DMS79 treated with DMSO at 0.1 percent for 48 hours (cell line): Measurements from ENCODE around the gene CHCHD10.
A peak's percentile ranks its signal among the peaks of the same experiment; 100 is the strongest.

Experiments
- DNase-seq: peaks from one replicate; lab custom pipeline; 2025; lab: John Stamatoyannopoulos, UW

CHCHD10 gene

DNA sequence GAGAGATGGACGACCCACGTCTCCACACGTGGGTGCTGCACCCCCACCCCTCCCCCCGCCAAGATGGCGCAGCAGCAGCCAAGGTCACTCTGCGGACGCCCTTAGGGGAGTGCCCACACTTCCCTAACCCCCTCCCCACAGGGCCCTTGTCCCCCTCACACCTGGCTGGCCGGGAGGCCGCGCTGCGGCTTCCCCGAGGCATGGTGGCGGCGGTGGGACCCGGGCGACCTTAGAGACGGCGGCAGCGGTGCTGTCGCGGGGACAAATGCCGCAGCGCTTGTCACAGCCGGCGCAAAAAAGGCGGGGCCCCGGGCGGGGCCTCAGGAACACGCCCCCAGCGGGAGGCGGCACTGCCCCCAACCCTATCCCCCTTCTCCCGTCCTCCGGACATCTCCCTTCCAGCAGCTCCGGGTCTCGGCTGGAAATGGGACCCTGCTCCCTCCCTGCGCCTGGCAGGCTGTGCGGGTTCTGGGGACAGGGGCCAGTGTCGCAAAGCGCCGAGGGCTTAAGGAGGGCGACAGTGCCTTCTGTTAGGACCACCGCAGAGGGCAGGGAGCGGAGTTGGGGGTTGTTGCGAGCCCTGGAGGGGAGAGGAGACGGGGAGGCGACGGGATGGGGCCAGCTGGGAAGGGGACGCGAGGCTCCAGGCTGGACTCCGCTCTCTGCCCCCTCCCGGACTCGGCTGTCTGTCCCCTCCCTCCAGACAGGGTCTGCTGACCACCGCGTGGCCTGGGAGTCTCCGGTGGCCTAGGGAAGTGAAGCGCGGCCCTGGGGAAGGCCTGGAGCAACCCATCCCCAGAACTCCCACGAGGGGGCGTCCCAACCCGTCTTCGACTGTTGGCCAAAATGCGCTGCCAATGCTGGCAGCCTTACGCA is at the start of gene CHCHD10:
Gene CHCHD10, minus strand, starts transcription at position 300 of the 876 bp plus-strand sequence. Its CDS starts 98 bp downstream, at position 202.
- DNase-seq: peak; percentile 31

- no peak for DNase-seq
Observed at GRCh38 chr22:23817146-23817545, 49.4 kb upstream of the CHCHD10 start.

GRCh38 chr22:23816156-23816976 is 48.6 kb upstream of the CHCHD10 start:
- DNase-seq: no peak

DNA sequence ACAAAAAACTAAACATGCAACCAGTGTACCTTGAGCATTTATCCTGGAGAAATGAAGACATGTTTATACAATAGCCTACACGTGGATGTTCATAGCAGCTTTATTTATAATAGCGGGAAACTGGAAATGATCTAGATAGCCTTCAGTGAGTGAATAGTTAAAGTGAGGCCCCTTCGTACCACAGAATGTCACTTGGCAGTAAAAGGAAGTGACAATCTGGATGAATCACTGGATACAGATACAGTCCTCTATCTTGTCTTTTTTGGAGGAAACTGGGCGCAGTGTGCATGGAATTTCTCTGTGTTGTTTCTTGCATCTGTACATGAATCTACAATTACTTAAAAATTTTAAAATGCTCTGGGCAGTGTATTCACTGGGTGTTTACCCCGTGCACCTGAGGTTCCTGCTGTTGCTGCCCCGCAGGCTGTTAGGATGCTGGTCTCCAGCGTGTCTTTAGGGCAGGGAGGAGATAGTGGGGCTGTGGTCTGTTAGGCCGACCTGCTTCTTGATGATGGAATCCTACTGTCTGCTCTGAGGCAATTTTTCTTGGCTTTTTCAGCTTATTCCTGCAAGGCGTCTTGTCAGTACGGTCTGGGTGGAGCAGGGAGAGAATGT is 47.9 kb upstream of the CHCHD10 start:
- DNase-seq: no peak

DNA sequence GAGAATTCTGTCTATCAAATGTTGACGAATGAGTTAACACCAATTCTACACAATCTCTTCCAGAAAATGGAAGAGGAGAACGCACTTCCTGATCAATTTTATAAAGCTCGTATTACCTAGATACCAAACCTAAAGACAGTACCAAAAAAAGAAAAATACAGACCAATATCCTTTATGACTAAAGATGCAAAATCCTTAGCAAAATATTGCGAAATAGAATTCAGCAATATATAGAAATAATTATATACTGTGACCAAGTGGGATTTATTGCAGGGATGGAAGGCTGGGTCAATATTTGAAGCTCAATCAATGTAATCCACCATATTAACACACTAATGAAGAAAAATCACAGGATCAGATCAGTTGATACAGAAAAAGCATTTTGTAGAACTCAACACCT is 44.6 kb upstream of the CHCHD10 start:
- DNase-seq: no peak

GRCh38 chr22:23806837-23807236 is 39.1 kb upstream of the CHCHD10 start:
- no peak for DNase-seq

DNA sequence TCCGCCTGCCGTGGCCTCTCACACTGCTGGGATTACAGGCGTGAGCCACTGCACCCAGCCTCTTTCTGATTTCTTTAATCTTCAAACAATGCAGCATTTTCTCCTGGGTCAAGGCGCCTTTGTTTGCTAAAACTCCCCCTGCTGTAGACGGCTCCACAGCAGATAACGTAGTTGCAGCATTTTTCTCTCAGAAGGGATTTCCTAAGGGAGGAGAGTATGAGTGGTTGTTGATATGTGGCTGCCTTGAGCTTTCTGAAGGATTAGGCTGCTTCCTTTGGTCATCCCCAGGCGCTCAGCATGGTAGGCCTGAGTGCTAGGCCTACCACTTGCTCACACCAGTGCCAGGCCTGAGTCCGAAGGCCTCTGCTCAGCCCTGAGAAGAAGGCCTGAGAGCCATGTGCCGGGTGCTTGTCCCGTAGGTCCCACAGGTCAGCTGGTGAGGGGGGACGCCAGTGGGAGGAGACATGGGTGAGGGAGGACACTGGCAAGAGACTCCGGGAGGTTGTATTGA is 37.1 kb upstream of the CHCHD10 start:
- DNase-seq: no peak

DNA sequence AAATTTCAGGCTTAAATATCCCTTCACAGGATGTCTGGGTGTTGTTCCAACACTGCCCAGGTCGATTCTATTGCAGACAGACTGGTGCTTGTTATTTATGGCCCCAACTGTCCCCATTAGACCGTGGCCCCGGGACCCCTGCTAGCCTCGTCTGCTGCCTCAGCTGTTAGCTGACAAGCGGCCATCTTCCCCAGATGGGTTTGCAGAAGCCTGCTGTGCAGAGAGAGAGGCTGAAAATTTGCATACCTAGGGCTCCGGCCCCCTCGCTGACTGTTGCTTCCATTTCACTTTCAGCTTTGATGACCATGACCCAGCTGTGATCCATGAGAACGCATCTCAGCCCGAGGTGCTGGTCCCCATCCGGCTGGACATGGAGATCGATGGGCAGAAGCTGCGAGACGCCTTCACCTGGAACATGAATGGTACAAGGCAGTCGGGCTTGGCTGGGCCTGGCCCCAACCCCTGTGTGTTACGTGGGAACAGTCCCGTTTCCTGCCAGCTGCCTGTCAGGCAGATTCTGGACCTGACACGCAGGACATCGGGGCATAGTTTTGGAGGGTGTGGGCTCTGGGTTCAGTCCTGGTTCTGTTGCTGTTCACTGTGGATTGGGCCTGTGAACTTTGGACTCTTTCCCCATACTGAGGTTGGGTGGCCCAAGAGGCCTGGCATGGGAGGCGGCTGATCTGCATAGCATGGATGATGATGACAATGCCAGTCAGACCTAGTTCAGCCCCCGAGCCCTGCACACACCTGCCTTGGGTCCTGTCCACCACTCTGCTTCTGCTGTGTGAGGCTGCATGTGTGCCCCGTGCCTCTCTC is 35.4 kb upstream of the CHCHD10 start:
- no peak for DNase-seq

DNA sequence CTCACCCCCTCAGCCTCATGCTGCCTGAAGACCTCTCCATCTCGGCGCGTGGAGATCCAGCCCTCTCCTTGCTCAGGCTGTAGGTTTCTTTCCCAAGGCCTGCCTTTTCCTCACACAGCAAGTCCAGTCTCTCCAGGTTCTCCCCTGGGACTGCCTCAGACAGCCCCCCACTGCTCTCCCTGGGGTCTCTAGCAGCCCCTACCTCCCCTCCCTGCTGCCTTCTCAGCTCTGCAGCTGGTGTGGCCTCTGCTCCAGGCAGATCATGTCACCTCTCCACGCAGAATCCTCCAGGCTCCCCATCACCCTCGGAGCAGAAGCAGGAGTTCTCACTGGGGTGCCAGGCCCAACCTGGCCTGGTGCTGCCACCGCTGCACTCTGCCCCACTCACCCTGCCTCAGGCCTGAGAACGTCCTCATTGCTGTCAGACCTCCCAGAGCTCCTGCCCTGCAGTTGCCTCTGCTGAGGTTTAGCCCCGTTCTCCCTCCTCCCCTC is 34.2 kb upstream of the CHCHD10 start:
- no peak for DNase-seq

- DNase-seq: no peak
Observed at GRCh38 chr22:23801238-23801821, 33.6 kb upstream of the CHCHD10 start.

DNA sequence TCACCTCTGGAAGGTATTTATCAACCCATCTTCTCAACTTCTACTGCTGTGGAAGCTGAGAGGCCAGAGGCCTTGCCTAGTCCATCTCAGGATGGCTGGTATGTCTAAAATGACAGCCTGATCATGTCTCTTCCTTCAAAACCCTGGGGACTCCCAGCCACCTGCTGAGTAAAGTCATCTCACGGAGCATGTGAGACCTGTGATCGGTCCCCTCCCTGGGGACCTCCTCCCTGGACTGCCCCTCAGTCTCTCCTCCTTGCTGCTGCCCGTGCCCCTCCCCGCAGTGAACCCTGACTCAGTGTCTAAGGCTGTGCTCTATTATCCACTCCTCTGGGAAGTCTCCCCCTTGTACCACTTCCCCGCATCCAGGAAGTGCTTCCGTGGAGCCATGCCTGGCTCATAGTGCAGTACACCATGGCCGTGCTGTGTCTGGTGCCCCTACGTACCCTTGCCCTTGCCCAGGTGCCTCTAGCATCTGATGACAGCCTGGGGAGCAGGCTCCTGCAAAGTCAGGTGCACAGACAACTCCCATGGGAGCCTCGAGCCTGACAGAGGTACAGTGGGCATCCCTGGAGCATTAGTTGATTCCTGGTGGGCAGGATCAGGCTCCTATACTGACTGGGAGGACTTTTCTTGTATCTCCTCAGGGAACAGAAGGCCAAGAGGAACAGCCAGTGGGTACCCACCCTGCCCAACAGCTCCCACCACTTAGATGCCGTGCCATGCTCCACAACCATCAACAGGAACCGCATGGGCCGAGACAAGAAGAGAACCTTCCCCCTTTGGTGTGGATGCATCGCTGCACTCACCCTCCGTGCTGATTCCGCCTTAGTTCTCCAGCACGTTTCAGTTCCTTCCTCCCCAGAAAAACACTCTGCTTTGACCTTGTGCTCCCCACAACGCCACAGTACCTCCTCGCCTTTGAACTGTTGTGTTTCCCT is 32.8 kb upstream of the CHCHD10 start:
- DNase-seq: no peak

DNA sequence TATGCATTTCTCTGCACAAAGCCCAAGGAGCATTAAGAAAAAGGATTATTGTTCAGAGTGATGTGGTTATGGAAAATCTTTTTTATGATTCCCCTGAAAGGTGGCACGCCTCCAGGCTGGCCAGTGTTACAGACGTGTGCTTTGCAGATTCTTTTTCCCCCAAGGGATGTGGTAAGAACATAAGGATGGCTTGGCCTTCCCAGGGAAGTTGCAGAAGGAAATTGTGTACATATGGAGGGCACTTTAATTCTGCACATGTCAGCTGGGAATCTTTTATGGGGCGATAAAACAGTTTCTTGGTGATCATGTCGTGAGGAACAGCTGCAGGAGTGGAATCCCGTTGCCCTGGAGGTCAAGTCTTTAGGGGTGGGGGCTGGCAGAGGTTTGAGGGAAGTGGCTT is 28.7 kb upstream of the CHCHD10 start:
- DNase-seq: no peak

- no peak for DNase-seq
Observed at GRCh38 chr22:23793326-23793725, 25.6 kb upstream of the CHCHD10 start.

DNA sequence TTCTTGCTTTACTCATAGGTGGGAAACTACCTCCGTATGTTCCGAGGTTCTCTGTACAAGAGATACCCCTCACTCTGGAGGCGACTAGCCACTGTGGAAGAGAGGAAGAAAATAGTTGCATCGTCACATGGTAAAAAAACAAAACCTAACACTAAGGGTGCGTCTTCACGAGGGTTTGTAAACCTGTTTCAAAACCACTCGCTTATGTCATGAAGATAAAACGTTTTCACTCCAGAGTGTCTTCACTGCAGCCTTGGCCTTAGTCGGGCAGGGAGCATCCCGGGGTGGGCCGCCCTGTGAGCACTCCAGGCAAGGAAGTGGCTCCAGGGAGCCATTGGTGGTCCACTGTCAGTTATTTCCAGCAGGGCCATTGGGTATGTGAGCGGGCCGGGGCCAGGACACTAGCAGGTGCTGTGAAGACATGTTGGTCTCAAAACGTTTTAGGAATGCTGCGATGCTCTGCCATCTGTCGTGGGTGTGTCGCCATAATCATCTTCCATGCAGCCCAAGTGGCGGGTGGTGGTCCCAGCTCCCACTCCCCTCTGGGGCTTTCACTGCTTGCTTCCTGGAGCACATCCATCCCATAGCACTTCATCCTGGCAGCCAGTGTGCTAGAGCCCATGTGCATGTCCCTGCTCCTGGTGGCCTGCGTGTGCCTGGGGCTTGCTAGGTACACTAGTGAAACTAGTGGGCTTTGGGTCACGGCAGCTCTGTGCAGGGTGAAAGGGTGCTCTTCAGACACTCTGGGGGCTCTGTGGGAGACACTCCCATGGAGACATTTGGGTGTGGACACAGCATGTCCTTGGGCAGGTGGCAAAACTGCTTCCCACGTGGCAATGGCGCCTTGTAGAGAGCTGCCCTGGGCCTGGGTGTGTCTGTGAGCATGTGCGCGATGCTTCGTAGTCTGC is 24.2 kb upstream of the CHCHD10 start:
- no peak for DNase-seq

DNA sequence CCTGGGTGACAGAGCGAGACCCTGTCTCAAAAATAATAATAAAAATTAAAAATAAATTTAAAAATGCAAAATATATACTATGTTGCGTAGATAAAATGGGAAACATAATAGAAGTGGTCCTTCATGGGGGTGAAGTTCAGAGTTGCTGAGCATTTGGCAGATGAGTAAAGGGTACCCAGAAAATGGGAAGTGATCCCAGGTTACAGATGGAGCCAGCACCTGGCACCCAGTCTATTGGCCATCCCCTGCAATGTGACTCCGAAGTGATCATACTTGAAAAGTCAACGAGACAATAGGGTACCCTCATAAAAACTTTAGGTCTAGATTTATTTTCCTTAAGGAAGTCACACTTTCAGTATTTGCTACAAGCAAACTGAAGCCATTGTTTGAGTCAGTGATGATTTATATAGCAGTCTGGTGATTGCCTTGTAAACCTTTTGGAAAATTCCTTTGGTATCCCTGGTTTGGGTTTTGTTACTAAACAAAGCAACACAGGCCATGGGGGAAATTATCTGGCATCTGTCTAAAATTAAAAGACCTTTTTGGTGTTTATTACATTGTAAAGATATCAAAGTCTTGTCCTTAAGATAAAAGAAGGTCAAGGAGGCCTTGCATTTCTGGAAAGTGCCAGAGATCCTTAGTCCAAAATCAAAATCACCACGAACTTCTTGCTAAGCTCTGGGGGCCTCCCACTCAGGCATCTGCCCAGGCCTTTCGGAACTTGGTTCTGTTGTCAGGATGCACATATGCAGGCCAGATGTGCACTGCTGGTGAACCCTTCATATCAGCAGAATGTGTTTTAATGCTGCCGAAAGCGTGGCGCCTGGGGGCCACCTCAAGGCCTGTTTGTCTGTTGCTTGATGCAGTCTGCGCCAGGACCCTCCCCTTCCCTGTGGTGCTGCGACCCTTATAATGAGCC is 23.3 kb upstream of the CHCHD10 start:
- no peak for DNase-seq

DNA sequence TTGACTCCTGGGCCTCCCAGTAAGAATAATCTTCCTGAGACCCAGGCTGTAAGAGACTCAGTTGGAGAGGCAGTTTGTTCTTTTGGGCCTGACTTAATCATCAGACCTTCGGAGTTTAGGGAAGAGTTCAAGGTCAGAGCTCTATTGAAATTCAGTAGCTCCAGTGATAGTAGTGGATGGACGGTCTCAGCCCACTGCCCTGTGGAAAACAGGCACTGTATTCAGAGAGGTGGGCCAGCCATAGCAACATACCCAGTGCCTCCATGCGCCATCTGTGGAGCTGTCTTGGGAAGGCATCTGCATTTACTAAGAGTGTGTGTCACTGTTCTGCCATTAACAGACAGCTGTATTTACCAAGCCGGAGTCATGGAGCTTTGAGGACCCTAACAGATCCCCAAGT is 21.9 kb upstream of the CHCHD10 start:
- DNase-seq: no peak

DNA sequence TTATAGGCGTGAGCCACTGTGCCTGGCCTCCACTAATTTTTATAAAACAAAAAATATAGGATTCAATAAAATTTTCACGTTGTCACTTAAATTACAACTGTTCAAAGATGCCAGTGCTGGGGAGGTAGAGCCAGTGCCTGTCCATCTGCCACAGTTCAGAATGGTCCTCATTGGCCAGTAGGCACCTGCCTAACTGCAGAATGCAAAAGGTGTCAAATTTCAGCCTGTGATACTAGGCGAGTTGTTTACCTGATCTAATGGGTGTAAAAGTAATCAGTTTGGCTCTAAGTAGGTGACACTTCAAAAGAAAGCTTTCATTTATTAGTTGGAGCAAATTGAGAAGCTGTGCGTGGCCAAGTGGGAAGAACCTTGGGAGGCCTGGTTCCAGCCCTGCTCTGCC is 21.3 kb upstream of the CHCHD10 start:
- peak; percentile 1 for DNase-seq

GRCh38 chr22:23787910-23788309 is 20.1 kb upstream of the CHCHD10 start:
- DNase-seq: no peak
